Lower leg skin (tissue), 4 donors: ENCODE data around the gene ANXA6. TPM values are rescaled to one million over a fixed set of nuclear protein-coding genes. Genes with fewer than 3 reads are reported as not detected.
A peak's percentile ranks its signal among the peaks of the same experiment; 100 is the strongest.

Source experiments
- DNase-seq, 2 donors: peaks; one replicate each; pipeline ENCODE4 v3.0.0-alpha.2; 2019; ENCODE audit warnings: low spot score in 2 of 2
- H3K4me3 ChIP-seq: fragments of 200-600 bp; sonication (generic); 2 replicates; pipeline ENCODE4 v1.5.1; 2017; ENCODE audit warnings: mild to moderate bottlenecking, low read depth; ENCODE audit not compliant: poor library complexity, severe bottlenecking
- CTCF ChIP-seq, 3 donors: fragments of 450-650 bp; IDR thresholded peaks; one replicate each; pipeline ENCODE4 v1.5.1; 2016; ENCODE audit warnings: antibody characterized with exemption in 3 of 3, mild to moderate bottlenecking in 3 of 3, moderate library complexity in 2 of 3
- POLR2A ChIP-seq, 2 donors: fragments of 450-650 bp; IDR thresholded peaks; one replicate each; pipeline ENCODE4 v1.6.1; 2016 to 2017; ENCODE audit warnings: antibody characterized with exemption in 2 of 2, mild to moderate bottlenecking in 1 of 2, moderate library complexity in 1 of 2
- WGBS, 2 donors: methylation state at CpG; one replicate each; pipeline ENCODE4 v1.1.5; 2018; 5-methylcytosine and 5-hydroxymethylcytosine counted together
- intact Hi-C: fragments of 100-400 bp; cut with DNase I; formaldehyde crosslinking; loops from one replicate; pipeline ENCODE4 v1.15.0; 2023; ENCODE audit warnings: low total_unique reads
- total RNA-seq, 4 donors: library from RNA; depleted of rRNA; stranded (reverse); fragments of >200 nt; gene quantifications; one replicate each; pipeline ENCODE4 v1.1.0, GENCODE V29; 2016

Gene ANXA6
- total RNA-seq, 4 donors from 2014 or later, result 34.2 to 68.4 (median 43.3) TPM

- 83 to 87% methylated on average over 6 of the region's 6 CpGs for WGBS, 2 donors
- no peak for DNase-seq
- H3K4me3 ChIP-seq, result no peak overlapping the region
- TF ChIP-seq POLR2A (IDR thresholded peaks at IDR 0.05) (no peak), CTCF (IDR thresholded peaks at IDR 0.05) (no peak)
- intact Hi-C loops, result no loop called here
Observed at GRCh38 chr5:151096001-151096373, 61.6 kb downstream of the ANXA6 start.

GRCh38 chr5:151095341-151096000 is 62.1 kb downstream of the ANXA6 start:
- WGBS, 2 donors, result 47 to 60% methylated on average over 5 of the region's 5 CpGs
- H3K4me3 ChIP-seq, result no peak overlapping the region
- intact Hi-C loops, result no loop called here
- no peak for DNase-seq
- no peak for TF ChIP-seq CTCF (IDR thresholded peaks at IDR 0.05)
- no peak for TF ChIP-seq POLR2A (IDR thresholded peaks at IDR 0.05)

- DNase-seq, result no peak
- 46 to 62% methylated on average over 8 of the region's 8 CpGs for WGBS, 2 donors
- intact Hi-C loops, result no loop called here
- TF ChIP-seq CTCF (IDR thresholded peaks at IDR 0.05), result no peak
- no peak for TF ChIP-seq POLR2A (IDR thresholded peaks at IDR 0.05)
- no peak overlapping the region for H3K4me3 ChIP-seq
Observed at GRCh38 chr5:151094852-151095245, 62.7 kb downstream of the ANXA6 start.

- 56 to 67% methylated on average over 12 of the region's 12 CpGs for whole genome bisulfite sequencing, 2 donors
- intact Hi-C loops, result no loop called here
- no peak overlapping the region for H3K4me3 ChIP-seq
- DNase-seq, result no peak
- no peak for TF ChIP-seq POLR2A (IDR thresholded peaks at IDR 0.05)
- TF ChIP-seq CTCF (IDR thresholded peaks at IDR 0.05), result no peak
Observed at GRCh38 chr5:151094030-151094851, 63.3 kb downstream of the ANXA6 start.

- TF ChIP-seq POLR2A (IDR thresholded peaks at IDR 0.05) (no peak), CTCF (IDR thresholded peaks at IDR 0.05) (no peak)
- peak in 1 of 2 donors; percentile 75 for DNase-seq
- intact Hi-C loops, result no loop called here
Observed at GRCh38 chr5:151093476-151093889, 64.1 kb downstream of the ANXA6 start.

More at GRCh38 chr5:151093476-151093889, 64.1 kb downstream of the ANXA6 start:
- WGBS, 2 donors, result 42 to 45% methylated on average over 2 of the region's 2 CpGs
- H3K4me3 ChIP-seq, result no peak overlapping the region
